Cardiac fibroblast (primary cell): Measurements from ENCODE around the gene LHCGR.

Experiments used
- DNase-seq, 2 donors: peaks; one replicate each; pipeline versions ENCODE4 v3.0.0 to v3.0.0-alpha.2; 2010; ENCODE audit warnings: low read depth in 2 of 2
- H3K4me3 ChIP-seq, 2 donors: replicated peaks in 1 of 2; 1 replicate in 1 of 2; 2 replicates in 1 of 2; pipeline ENCODE4 v1.5.1; 2011; ENCODE audit warnings: low read depth in 2 of 2, low read length in 2 of 2, mild to moderate bottlenecking in 2 of 2, moderate library complexity in 1 of 2
- TF ChIP-seq, protein P1 (sequence below): IDR thresholded peaks from one replicate; pipeline ENCODE4 v1.5.1; 2011; ENCODE audit warnings: low read depth, mild to moderate bottlenecking, low read length, inconsistent platforms

The LHCGR gene

GRCh38 chr2:48767330-48767729 lies 11.8 kb upstream of the LHCGR start:
- no peak overlapping the region for H3K4me3 ChIP-seq
- no peak for DNase-seq
- TF ChIP-seq, protein P1, sequence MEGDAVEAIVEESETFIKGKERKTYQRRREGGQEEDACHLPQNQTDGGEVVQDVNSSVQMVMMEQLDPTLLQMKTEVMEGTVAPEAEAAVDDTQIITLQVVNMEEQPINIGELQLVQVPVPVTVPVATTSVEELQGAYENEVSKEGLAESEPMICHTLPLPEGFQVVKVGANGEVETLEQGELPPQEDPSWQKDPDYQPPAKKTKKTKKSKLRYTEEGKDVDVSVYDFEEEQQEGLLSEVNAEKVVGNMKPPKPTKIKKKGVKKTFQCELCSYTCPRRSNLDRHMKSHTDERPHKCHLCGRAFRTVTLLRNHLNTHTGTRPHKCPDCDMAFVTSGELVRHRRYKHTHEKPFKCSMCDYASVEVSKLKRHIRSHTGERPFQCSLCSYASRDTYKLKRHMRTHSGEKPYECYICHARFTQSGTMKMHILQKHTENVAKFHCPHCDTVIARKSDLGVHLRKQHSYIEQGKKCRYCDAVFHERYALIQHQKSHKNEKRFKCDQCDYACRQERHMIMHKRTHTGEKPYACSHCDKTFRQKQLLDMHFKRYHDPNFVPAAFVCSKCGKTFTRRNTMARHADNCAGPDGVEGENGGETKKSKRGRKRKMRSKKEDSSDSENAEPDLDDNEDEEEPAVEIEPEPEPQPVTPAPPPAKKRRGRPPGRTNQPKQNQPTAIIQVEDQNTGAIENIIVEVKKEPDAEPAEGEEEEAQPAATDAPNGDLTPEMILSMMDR: no peak

DNA sequence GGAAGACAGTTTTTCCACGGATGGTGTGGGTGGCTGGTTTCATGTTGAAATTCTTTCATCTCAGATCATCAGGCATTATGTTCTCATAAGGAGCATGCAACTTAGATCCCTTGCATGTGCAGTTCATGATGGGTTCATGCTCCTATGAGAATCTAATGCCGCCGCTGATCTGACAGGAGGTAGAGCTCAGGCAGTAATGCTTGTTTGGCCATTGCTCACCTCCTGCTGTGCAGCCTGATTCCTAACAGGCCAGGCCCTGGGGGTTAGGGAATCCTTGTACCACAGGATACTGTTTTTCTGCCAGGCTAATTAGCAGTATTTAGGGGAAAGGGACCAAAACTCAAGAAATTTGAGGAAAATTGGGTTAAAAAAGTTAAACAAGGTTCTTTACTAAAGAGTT lies 5.3 kb upstream of the LHCGR start:
- TF ChIP-seq, protein P1: no peak
- no peak overlapping the region for H3K4me3 ChIP-seq
- no peak for DNase-seq

DNA sequence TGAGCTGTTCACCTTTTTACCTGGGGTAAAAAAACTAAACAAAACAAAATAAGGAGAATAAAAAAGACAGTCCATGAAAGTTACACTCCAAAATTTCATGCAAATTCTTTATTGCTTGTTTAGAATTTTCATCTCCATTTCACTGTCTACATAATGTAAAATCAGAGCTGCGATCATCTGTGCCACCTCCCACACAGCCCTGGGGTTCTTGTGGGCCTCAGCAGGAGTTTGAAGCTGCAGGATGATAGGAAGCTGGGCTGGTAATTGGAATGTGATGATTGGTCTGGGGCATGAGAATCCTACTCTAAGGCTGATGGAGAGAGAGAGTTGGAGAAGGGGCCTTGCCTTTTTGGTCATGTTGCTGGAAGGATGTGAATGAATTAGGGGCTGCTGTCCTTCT lies 4.2 kb upstream of the LHCGR start:
- no peak overlapping the region for H3K4me3 ChIP-seq
- no peak for DNase-seq
- TF ChIP-seq, protein P1: no peak

GRCh38 chr2:48756289-48756688 lies 765 bp upstream of the LHCGR start:
- no peak for DNase-seq
- TF ChIP-seq, protein P1: no peak
- H3K4me3 ChIP-seq: no peak overlapping the region

GRCh38 chr2:48754874-48755273 lies 650 bp downstream of the LHCGR start:
- no peak overlapping the region for H3K4me3 ChIP-seq
- TF ChIP-seq, protein P1: no peak
- no peak for DNase-seq

DNA sequence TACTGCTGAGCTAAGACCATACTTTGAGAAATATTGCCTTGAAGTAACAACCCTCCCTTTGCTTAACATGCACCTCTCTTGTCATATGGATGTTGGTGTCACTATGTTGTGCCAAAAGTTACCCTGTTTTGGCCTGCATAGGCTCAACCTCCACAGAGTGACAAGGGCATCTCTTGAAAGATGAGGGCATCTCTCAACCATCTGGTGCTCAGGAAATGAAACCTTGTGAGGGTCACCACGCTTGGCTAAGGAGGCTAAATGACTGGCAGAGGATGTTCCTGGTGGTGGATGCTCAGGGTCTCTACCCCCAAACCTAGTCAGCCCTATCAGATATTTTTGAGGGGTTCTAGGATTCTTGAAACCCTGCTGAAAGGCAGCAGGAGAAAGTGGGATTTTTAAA lies 2.3 kb downstream of the LHCGR start:
- TF ChIP-seq, protein P1: no peak
- H3K4me3 ChIP-seq: no peak overlapping the region
- no peak for DNase-seq

- H3K4me3 ChIP-seq: no peak overlapping the region
- DNase-seq: no peak
- TF ChIP-seq, protein P1: no peak
Measured at GRCh38 chr2:48750128-48750739, 5.3 kb downstream of the LHCGR start.
